Measurements from ENCODE around the gene PSMD5.

The PSMD5 gene

GRCh38 chr9:120842685-120843485, at the start of gene PSMD5:
TSS of gene PSMD5 (minus strand) at chr9:120842922. CDS start at chr9:120842909, 13 bp downstream.
- DNase-seq, result peak; percentile 99

- DNase-seq, result no peak
Observed at GRCh38 chr9:120891884-120892747, 49.4 kb upstream of the PSMD5 start.

- no peak for DNase-seq
Observed at GRCh38 chr9:120891245-120891883, 48.6 kb upstream of the PSMD5 start.

GRCh38 chr9:120890320-120891244, 47.9 kb upstream of the PSMD5 start:
- no peak for DNase-seq

- DNase-seq, result no peak
Observed at GRCh38 chr9:120889606-120890271, 47.0 kb upstream of the PSMD5 start.

- no peak for DNase-seq
Observed at GRCh38 chr9:120888626-120889025, 45.9 kb upstream of the PSMD5 start.

GRCh38 chr9:120886490-120886967, 43.8 kb upstream of the PSMD5 start:
- DNase-seq, result no peak

- DNase-seq, result no peak
Observed at GRCh38 chr9:120885958-120886357, 43.2 kb upstream of the PSMD5 start.

GRCh38 chr9:120885457-120885856, 42.7 kb upstream of the PSMD5 start:
- DNase-seq, result no peak

GRCh38 chr9:120883608-120883996, 40.9 kb upstream of the PSMD5 start:
- DNase-seq, result no peak

- peak; percentile 30 for DNase-seq
Observed at GRCh38 chr9:120882935-120883607, 40.3 kb upstream of the PSMD5 start.

GRCh38 chr9:120879446-120879845, 36.7 kb upstream of the PSMD5 start:
- no peak for DNase-seq

- DNase-seq, result peak; percentile 58
Observed at GRCh38 chr9:120878188-120879130, 35.7 kb upstream of the PSMD5 start.

- peak; percentile 74 for DNase-seq
Observed at GRCh38 chr9:120877276-120878034, 34.7 kb upstream of the PSMD5 start.

GRCh38 chr9:120876842-120877240, 34.1 kb upstream of the PSMD5 start, which contains the start of gene PHF19:
TSS of gene PHF19 (minus strand) at chr9:120877188. CDS start at chr9:120874741, 2,447 bp downstream.
- peak; percentile 36 for DNase-seq

- peak; percentile 76 for DNase-seq
Observed at GRCh38 chr9:120875954-120876841, 33.5 kb upstream of the PSMD5 start.

- DNase-seq, result no peak
Observed at GRCh38 chr9:120875643-120875953, 32.9 kb upstream of the PSMD5 start.

- no peak for DNase-seq
Observed at GRCh38 chr9:120875195-120875565, 32.5 kb upstream of the PSMD5 start.

Data from NCI-H2171 treated with DMSO at 0.1 percent for 48 hours (cell line).